ENCODE data around the gene SLC37A2.

GRCh38 chr11:125080531-125080911 is 17.4 kb downstream of the SLC37A2 start:
- no peak for TF ChIP-seq POLR2A (IDR thresholded peaks at IDR 0.05)
- no peak for TF ChIP-seq CTCF (IDR thresholded peaks at IDR 0.05 in 4 of 5, conservative IDR thresholded peaks at IDR 0.05 in 1 of 5)

Measured in gastrocnemius medialis (tissue), 4 donors.